ENCODE results near the gene BTBD9.

Gene BTBD9
- total RNA-seq: 43.3 to 64.1 (median 60.7) reads per million in 3 experiments

- peak; percentile 88 for DNase-seq
Measured at GRCh38 chr6:38639498-38640215, at the start of gene BTBD9. BTBD9 (minus strand) TSS chr6:38639929.

DNA sequence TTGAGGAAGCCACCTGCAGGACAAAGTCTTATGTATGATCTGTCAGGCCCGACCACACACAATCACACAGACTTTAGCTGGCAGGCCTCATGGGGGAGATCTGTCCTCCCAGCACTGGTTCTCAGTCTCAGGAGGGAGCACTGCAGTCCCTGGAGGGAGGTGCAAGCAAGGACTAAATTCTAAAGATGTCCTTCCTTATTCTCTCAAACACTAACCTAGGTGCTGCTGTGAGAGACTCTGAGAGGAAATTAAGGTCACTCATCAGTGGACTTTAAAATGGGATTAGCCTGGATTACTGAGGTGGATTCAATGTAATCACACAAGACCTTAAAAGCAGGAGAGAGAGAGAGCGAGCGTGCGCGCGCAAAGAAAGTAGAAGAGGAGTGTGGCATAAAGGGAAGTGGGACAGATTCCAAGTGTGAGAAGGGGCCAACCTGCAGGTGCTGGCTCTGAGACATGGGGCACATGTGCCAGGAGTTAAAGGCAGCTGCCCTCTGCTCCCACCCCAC is 48.9 kb upstream of the BTBD9 start:
- no peak for DNase-seq

GRCh38 chr6:38687549-38687948 is 47.8 kb upstream of the BTBD9 start:
- no peak for DNase-seq

DNA sequence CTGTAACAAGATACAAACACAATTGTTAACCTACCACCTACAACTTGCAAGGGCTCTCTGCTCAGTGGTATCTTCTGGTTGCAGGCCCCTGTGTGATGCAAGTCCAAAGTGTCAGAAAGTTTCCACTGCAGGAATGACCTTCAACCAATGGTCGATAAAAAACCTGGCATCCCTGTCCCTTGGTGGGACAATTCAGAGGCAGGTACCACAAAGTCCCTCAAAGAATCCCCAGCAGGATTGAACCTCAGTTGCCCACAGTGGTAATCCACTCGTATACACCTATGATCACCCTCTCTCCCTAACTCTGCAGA is 47.3 kb upstream of the BTBD9 start:
- DNase-seq: no peak

DNA sequence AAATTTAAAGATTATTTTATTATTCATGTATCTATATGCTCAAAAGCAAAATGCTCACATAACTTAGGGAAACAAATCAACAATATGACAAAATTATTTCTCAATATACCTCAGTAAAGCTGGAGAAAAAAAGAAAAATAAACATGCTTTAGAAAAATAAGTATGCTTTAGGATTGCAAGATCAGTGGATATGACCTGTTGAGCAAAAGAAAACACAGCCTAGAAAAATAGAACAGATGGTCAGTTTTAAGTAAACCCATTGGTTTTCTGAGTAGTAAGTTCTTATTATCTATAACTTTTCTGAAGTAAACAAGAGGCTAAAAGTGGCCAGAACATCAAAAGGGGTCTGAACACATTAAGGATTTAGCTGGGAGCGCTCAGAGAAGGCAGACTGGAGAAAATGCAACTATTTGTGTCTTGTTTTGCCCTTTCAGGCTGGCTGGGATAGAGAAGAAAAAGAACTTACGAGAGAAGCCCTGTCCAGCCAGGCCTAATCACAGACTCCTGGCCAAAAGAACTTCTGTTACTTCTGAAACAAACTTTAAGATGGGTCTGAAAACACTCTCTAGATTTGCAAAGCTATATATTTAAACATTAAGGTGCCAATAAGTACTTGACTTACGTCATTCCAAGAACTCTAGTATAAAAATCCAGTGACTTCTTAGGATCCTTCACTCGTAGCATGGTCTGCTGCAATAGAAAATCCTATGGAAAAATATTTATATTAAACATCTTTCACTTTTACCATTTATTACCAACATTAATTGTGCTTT is 46.7 kb upstream of the BTBD9 start:
- no peak for DNase-seq

- no peak for DNase-seq
Measured at GRCh38 chr6:38684904-38685303, 45.2 kb upstream of the BTBD9 start.

- DNase-seq: no peak
Measured at GRCh38 chr6:38684237-38684636, 44.5 kb upstream of the BTBD9 start.

- DNase-seq: no peak
Measured at GRCh38 chr6:38681850-38682249, 42.1 kb upstream of the BTBD9 start.

- no peak for DNase-seq
Measured at GRCh38 chr6:38679668-38680067, 39.9 kb upstream of the BTBD9 start.

DNA sequence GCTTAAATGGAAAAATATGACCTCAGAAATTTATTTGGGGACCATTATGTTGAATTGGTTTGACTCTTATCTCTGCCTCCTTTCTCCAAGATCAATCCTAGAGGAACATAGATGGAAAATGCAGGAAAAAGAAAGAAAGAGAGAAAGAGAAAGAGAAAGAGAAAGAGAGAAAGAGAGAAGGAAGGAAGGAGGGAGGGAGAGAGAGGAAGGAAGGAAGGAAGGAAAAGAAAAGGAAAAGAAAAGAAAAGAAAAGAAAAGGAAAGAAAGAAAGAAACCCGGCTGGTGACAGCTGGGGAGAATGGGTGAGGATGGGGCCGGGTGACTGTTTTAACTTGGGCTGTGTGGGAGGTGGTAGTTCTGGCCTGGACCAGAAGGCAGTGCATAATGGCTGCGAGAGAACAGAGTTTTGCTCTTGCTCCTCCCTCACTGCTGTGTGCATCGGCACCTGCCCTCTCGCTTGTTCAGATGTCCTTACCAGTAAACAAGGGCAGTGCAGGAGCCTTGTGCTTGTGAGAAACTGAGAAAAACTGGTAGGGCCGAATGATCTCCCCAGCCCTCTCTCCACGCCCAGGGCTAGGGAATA is 38.5 kb upstream of the BTBD9 start:
- no peak for DNase-seq

DNA sequence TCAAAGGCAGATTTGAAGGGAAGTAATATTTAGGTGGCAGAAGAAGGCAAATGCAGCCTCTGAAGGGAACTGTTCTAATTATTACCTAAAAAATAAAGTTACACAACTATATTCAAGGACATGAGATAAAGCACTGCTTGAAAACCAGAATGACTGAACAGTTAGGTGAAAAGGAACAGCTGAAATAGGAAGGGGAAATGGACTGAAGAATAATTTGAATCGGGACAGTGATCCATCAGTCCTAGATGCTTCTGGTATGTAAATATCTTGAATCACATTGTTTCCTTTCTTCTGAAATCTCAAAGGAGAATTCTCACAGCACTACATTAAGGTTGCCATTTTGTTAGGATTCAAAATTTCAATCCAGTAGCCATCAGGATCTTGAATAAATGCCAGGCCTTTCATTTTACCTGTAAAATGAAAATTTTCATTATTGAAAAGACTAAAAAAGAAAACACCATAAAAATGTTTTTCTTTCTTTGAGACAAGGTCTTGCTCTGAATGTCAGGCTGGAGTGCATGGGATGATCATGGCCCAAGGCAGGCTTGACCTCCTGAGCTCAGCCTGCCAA is 37.3 kb upstream of the BTBD9 start:
- DNase-seq: no peak

DNA sequence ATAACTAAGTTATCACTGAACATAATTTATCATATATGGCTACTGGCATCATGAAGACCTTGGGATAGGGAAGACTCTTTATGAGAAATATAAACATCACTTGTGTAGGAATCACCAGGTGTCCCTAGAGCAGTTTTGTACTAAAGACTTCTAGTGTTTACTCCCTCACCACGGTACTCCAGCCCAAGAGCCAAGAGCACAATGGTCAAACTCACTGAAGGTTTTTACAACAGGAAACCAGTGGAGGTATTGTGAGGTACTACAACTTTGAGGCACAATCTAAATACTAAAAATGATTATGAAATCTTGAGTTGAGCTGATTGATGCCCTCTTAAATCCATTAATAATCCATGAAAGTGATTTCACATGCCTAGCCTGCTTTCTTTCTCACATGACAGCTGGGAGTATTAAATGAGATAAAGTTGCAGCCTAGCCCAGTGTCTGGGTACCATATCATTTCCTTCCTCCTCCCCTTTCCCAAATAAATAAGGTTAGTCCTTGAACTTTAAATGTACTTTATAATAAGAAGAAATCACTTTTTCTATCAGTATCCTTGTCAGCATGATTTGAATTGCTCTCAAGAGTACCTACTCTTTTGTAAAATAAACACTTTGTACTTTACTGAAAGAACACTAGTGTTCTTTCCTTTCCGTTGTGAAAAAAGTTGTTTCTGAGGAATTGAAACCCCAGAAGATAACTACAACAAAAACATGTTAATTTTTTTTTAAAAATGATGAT is 36.7 kb upstream of the BTBD9 start:
- DNase-seq: no peak

DNA sequence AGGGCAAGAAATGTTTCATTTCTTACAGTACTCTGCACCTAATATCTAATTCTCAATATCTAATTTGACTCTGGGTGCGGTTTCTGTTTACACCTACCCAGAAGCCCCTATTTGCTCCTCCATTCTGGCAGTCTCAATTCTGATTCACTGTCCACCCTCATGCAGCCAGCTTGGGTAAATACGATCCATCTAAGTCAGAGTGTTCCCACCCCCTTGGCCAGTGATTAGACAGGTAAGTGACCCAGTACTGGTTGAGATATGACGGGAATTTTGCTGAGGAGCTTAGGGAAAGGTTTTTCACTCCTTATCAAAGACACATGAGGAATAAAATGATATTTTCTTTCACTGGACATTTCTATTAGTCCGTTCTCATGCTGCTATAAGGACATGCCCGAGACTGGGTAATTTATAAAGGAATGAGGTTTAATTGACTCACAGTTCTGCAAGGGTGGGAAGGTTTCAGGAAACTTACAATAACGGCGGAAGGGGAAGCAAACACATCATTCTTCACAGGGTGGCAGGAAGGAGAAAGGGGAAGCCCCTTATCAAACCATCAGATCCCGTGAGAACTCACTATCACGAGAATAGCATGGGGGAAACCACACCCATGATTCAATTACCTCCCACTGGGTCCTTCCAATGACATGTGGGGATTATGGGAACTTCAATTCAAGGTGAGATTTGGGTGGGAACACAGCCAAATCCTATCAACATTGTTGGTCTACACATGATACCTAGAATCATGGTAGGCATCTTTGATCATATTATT is 33.9 kb upstream of the BTBD9 start:
- DNase-seq: no peak

DNA sequence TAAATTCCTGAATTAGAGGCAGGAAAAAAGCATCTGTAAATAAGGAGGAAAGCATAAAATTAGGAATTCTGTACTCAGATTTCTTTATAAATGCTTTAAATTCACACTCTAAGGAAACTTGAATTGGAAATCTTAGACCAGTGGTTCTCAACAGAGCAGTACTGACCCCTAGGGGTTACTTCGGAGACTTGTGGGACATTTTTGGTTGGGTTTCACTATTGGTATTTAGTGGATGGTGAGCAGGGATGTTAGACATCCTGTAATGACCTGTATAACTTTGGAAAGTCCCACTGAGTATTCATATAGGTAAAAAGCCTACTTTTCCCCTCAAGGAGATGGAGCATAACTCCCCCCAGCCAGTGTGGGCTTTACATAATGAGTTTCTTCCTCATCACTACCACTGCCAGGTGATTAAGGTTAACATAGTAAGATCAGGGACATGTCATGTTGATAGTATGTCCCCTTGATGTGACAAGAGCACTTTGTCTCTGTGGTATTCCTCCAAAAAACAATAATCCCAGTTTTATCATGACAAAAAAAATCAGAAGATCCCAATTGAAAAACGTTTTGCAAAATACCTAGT is 32.2 kb upstream of the BTBD9 start:
- DNase-seq: peak; percentile 27

DNA sequence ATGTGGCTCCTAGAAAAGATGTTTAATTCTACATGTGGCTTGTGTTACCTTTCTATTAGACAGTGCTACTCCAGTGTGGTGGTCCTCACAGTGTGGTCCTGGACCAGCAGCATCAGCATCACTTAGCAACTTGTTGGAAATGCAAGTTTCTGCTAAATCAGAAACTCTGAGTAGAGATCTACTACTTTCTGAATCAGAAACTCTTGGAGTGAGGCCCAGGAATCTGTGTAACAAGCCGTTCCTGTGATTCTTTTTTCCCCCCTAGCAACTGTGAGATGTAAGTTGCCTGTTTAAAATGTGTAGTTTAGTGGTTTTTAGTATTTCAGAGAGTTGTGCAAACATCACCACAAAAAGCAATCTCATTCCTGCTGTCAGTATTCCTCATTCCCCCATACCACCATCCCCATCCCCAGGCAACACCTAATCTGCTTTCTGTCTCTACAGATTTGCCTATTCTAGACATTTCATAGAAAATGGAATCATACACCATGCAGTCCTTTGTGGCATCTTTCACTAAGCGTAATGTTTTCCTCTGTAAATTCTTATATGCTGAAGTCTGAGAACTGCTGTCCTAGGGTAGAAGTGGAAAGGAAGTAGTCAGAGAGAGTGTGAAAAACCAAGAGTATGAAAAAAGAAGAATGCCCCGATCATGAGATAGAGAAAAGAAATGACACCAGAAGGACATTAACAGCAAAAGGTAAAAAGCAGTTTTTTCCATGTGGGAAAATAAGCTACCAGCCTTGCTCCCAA is 18.9 kb upstream of the BTBD9 start:
- DNase-seq: no peak

DNA sequence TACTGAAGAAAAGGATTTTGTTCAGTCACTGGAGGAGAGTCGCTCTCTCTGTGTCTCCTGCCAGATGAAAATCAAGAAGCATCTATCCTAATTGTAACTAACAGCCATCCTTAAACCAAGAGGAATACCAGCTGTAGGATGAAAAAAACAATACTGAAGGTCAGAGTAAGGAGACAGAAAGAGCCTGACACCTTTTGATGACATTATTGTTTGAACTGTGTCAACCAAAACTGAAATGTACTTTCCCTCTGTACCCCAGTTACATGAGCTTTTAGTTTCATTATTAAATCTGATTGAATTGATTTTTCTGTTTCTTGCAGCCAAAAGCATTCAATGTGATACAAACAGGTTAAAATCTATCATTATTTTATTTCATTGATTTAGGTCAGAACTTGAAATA is 17.2 kb upstream of the BTBD9 start:
- DNase-seq: no peak

DNA sequence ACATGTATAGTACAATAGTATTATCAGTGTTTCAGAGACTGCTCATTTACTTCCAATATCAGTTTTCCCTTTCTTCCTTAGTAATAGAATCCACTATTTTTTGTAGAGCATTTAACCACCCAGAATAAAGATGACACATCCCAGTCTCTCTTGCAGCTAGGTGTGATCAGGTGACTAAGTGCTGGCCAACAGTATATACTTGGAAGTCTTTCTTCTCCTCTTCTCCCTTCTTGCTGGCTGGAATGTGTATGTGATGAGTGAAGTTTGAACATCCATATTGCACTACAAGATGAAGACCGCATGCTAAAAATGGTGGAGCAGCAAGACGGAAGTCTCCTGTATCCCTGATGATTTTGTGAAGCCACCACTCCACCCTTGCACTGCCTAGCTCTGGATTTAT is 14.5 kb upstream of the BTBD9 start:
- no peak for DNase-seq

- no peak for DNase-seq
Measured at GRCh38 chr6:38651121-38651784, 11.5 kb upstream of the BTBD9 start.

DNA sequence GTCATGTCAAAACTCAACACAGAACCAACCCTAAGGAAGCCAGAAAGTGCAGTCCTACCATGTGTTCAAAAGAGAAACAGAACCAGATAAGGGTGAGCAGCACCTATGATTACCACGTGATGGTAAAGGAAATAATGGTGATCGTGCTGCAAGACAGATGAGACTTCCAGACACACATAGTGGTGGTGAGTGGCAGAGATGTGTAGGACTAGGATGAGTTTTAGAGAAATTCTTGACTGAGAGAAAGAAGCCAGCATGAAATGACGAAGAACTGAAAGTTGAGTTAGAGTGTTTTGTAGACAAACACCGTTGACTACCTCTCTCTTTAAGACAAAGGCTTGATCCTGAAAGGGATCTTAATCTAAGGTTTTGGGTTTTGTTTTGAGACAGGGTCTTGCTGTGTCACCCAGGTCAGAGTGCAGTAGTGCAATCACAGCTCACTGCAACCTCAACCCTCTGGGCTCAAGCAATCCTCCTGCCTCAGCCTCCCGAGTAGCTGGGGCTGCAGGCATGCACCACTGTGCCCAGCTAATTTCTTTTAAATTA is 10.6 kb upstream of the BTBD9 start:
- DNase-seq: no peak

GRCh38 chr6:38649744-38650143 is 10.0 kb upstream of the BTBD9 start:
- no peak for DNase-seq

Data from central memory CD4-positive, alpha-beta T cell (primary cell).